Measurements from ENCODE around the gene LRP1. TPM values are rescaled to one million over a fixed set of nuclear protein-coding genes. Genes with fewer than 3 reads are reported as not detected.

LRP1 gene
- total and polyA plus RNA-seq, 2 experiments from 2014 or later = 26.6 to 145 TPM

- Histone ChIP-seq H3K79me2 (replicated peaks; ENCODE audit: insufficient read depth) (no peaks in the 10 kb centered on the region), H3K9me2 (ENCODE audit: insufficient read depth) (no peaks in the 10 kb centered on the region), H3K27me3 (ENCODE audit: insufficient read depth) (no peaks in the 10 kb centered on the region), H3K4me2 (no peak overlapping the region), H4K20me1 (replicated peaks; ENCODE audit: insufficient read depth) (no peaks in the 10 kb centered on the region), H3K36me3 (ENCODE audit: insufficient read depth) (no peaks in the 10 kb centered on the region), H3F3A (replicated peaks; ENCODE audit: low read depth) (no peaks in the 10 kb centered on the region), H3K27ac (ENCODE audit: low read depth) (no peak overlapping the region), H3K4me1 (ENCODE audit: insufficient read depth) (no peaks in the 10 kb centered on the region), H3K4me3 (no peak overlapping the region), H2AFZ (no peak overlapping the region)
- peaks cover 11% of the 10 kb centered on the region; the same call in 2 of the 3 replicates for H3K9me3 Mint-ChIP-seq
- no peaks in the 10 kb centered on the region for H3K4me1 Mint-ChIP-seq
- DNase-seq (ENCODE audit: low spot score) = no peak
- H3K27me3 Mint-ChIP-seq (ENCODE audit: insufficient read depth, low read depth, poor library complexity) = peaks cover 6% of the 10 kb centered on the region
- no peak overlapping the region for H3K4me3 Mint-ChIP-seq
- peaks cover 5% of the 10 kb centered on the region; the same call in 2 of the 3 replicates for H3K36me3 Mint-ChIP-seq (ENCODE audit: low read depth)
- H3K27ac Mint-ChIP-seq = no peak overlapping the region
- TF ChIP-seq JUNB (IDR thresholded peaks at IDR 0.05; ENCODE audit: unreplicated experiment) = no peak
- TF ChIP-seq, protein P1, sequence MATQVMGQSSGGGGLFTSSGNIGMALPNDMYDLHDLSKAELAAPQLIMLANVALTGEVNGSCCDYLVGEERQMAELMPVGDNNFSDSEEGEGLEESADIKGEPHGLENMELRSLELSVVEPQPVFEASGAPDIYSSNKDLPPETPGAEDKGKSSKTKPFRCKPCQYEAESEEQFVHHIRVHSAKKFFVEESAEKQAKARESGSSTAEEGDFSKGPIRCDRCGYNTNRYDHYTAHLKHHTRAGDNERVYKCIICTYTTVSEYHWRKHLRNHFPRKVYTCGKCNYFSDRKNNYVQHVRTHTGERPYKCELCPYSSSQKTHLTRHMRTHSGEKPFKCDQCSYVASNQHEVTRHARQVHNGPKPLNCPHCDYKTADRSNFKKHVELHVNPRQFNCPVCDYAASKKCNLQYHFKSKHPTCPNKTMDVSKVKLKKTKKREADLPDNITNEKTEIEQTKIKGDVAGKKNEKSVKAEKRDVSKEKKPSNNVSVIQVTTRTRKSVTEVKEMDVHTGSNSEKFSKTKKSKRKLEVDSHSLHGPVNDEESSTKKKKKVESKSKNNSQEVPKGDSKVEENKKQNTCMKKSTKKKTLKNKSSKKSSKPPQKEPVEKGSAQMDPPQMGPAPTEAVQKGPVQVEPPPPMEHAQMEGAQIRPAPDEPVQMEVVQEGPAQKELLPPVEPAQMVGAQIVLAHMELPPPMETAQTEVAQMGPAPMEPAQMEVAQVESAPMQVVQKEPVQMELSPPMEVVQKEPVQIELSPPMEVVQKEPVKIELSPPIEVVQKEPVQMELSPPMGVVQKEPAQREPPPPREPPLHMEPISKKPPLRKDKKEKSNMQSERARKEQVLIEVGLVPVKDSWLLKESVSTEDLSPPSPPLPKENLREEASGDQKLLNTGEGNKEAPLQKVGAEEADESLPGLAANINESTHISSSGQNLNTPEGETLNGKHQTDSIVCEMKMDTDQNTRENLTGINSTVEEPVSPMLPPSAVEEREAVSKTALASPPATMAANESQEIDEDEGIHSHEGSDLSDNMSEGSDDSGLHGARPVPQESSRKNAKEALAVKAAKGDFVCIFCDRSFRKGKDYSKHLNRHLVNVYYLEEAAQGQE (IDR thresholded peaks at IDR 0.05; ENCODE audit: unreplicated experiment) = no peak
- ATAC-seq = no peak
These were observed 9.5 kb upstream of the LRP1 start for GRCh38 chr12:57118711-57119271.

- Mint-ChIP-seq H3K4me3 (no peak overlapping the region), H3K27me3 (ENCODE audit: insufficient read depth, low read depth, poor library complexity) (peaks cover 13% of the 10 kb centered on the region), H3K4me1 (peaks cover 2% of the 10 kb centered on the region; the same call in 2 of the 3 replicates), H3K36me3 (ENCODE audit: low read depth) (peaks cover 5% of the 10 kb centered on the region; the same call in 2 of the 3 replicates), H3K27ac (no peak overlapping the region), H3K9me3 (peaks cover 15% of the 10 kb centered on the region; the same call in 2 of the 3 replicates)
- Histone ChIP-seq H3F3A (replicated peaks; ENCODE audit: low read depth) (no peaks in the 10 kb centered on the region), H3K9me2 (ENCODE audit: insufficient read depth) (no peaks in the 10 kb centered on the region), H3K27ac (ENCODE audit: low read depth) (no peak overlapping the region), H3K4me3 (no peak overlapping the region), H2AFZ (no peak overlapping the region), H3K36me3 (ENCODE audit: insufficient read depth) (no peaks in the 10 kb centered on the region), H3K4me2 (no peak overlapping the region), H4K20me1 (replicated peaks; ENCODE audit: insufficient read depth) (no peaks in the 10 kb centered on the region), H3K79me2 (replicated peaks; ENCODE audit: insufficient read depth) (no peaks in the 10 kb centered on the region), H3K4me1 (ENCODE audit: insufficient read depth) (no peaks in the 10 kb centered on the region), H3K27me3 (ENCODE audit: insufficient read depth) (no peaks in the 10 kb centered on the region)
- ATAC-seq (no peak), DNase-seq (ENCODE audit: low spot score) (no peak)
- TF ChIP-seq ZNF462 (CRISPR knock-in tag; IDR thresholded peaks at IDR 0.05) (no peak), CREB1 (CRISPR knock-in tag; IDR thresholded peaks at IDR 0.05; ENCODE audit: low read depth) (no peak), JUNB (IDR thresholded peaks at IDR 0.05; ENCODE audit: unreplicated experiment) (no peak), ZNF331 (CRISPR knock-in tag; IDR thresholded peaks at IDR 0.05; ENCODE audit: low read depth) (no peak), EZH2phosphoT487 (IDR thresholded peaks at IDR 0.05; ENCODE audit: unreplicated experiment) (no peak), STAT1 (IDR thresholded peaks at IDR 0.05; ENCODE audit: unreplicated experiment) (no peak)
- TF ChIP-seq, protein P2, sequence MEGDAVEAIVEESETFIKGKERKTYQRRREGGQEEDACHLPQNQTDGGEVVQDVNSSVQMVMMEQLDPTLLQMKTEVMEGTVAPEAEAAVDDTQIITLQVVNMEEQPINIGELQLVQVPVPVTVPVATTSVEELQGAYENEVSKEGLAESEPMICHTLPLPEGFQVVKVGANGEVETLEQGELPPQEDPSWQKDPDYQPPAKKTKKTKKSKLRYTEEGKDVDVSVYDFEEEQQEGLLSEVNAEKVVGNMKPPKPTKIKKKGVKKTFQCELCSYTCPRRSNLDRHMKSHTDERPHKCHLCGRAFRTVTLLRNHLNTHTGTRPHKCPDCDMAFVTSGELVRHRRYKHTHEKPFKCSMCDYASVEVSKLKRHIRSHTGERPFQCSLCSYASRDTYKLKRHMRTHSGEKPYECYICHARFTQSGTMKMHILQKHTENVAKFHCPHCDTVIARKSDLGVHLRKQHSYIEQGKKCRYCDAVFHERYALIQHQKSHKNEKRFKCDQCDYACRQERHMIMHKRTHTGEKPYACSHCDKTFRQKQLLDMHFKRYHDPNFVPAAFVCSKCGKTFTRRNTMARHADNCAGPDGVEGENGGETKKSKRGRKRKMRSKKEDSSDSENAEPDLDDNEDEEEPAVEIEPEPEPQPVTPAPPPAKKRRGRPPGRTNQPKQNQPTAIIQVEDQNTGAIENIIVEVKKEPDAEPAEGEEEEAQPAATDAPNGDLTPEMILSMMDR (conservative IDR thresholded peaks at IDR 0.05; ENCODE audit: low read depth in 2 of 2) = no peak
These were observed 8.8 kb upstream of the LRP1 start for GRCh38 chr12:57119294-57120085.
